ENCODE data around the gene RETNLB. TPM values are rescaled to one million over a fixed set of nuclear protein-coding genes. Genes with fewer than 3 reads are reported as not detected.

RETNLB gene
- total and polyA plus RNA-seq, 2 experiments from 2014 or later, result not detected

GRCh38 chr3:108755686-108756085 is 1.5 kb downstream of the RETNLB start:
- Histone ChIP-seq H3K79me2 (ENCODE audit: insufficient read depth) (no peaks in the 10 kb centered on the region), H3K9me3 (ENCODE audit: low read depth) (no peaks in the 10 kb centered on the region), H3K9me2 (ENCODE audit: insufficient read depth) (no peaks in the 10 kb centered on the region), H3F3A (ENCODE audit: insufficient read depth) (no peaks in the 10 kb centered on the region), H3K4me2 (ENCODE audit: unreplicated experiment) (no peak overlapping the region), H3K4me3 (no peak overlapping the region), H3K27me3 (replicated peaks; ENCODE audit: insufficient read depth) (no peaks in the 10 kb centered on the region), H2AFZ (no peak overlapping the region), H3K9ac (no peak overlapping the region), H3K4me1 (ENCODE audit: insufficient read depth) (no peaks in the 10 kb centered on the region), H3K27ac (no peak overlapping the region), H3K36me3 (ENCODE audit: low read depth) (no peaks in the 10 kb centered on the region), H4K20me1 (ENCODE audit: insufficient read depth) (no peaks in the 10 kb centered on the region)
- WGBS, 2 experiments (ENCODE audit: low coverage in 1 of 2, low lambda C conversion rate in 2 of 2, missing lambda C conversion rate in 2 of 2), result 10 to 11% methylated on average over 5 of the region's 5 CpGs
- no peak for TF ChIP-seq EZH2phosphoT487 (IDR thresholded peaks at IDR 0.05; ENCODE audit: insufficient read depth, low read depth)
- TF ChIP-seq EZH2 (IDR thresholded peaks at IDR 0.05; ENCODE audit: insufficient read depth, poor library complexity, severe bottlenecking), result no peak
- in situ Hi-C loops (cut with MboI), result no loop called here
- no peak for DNase-seq

- DNase-seq, result no peak
- 11 to 24% methylated on average over 5 of the region's 5 CpGs for WGBS, 2 experiments (ENCODE audit: low coverage in 1 of 2, low lambda C conversion rate in 2 of 2, missing lambda C conversion rate in 2 of 2)
- TF ChIP-seq EZH2phosphoT487 (IDR thresholded peaks at IDR 0.05; ENCODE audit: insufficient read depth, low read depth), result no peak
- no peak for TF ChIP-seq EZH2 (IDR thresholded peaks at IDR 0.05; ENCODE audit: insufficient read depth, poor library complexity, severe bottlenecking)
- Histone ChIP-seq H4K20me1 (ENCODE audit: insufficient read depth) (no peaks in the 10 kb centered on the region), H3K9ac (no peak overlapping the region), H3K27me3 (replicated peaks; ENCODE audit: insufficient read depth) (no peaks in the 10 kb centered on the region), H3K36me3 (ENCODE audit: low read depth) (no peaks in the 10 kb centered on the region), H3K9me2 (ENCODE audit: insufficient read depth) (no peaks in the 10 kb centered on the region), H3K4me3 (no peak overlapping the region), H2AFZ (no peak overlapping the region), H3K4me2 (ENCODE audit: unreplicated experiment) (no peak overlapping the region), H3K79me2 (ENCODE audit: insufficient read depth) (no peaks in the 10 kb centered on the region), H3K9me3 (ENCODE audit: low read depth) (no peaks in the 10 kb centered on the region), H3K27ac (no peak overlapping the region), H3K4me1 (ENCODE audit: insufficient read depth) (no peaks in the 10 kb centered on the region), H3F3A (ENCODE audit: insufficient read depth) (no peaks in the 10 kb centered on the region)
- in situ Hi-C loops (cut with MboI), result no loop called here
These were observed 12.4 kb downstream of the RETNLB start for GRCh38 chr3:108744762-108745161.

GRCh38 chr3:108742929-108743328 is 14.3 kb downstream of the RETNLB start:
- Histone ChIP-seq H3K9me3 (ENCODE audit: low read depth) (no peaks in the 10 kb centered on the region), H3K9me2 (ENCODE audit: insufficient read depth) (no peaks in the 10 kb centered on the region), H3K36me3 (ENCODE audit: low read depth) (no peaks in the 10 kb centered on the region), H3K79me2 (ENCODE audit: insufficient read depth) (no peaks in the 10 kb centered on the region), H4K20me1 (ENCODE audit: insufficient read depth) (no peaks in the 10 kb centered on the region), H3K27me3 (replicated peaks; ENCODE audit: insufficient read depth) (no peaks in the 10 kb centered on the region), H3K4me3 (no peak overlapping the region), H3F3A (ENCODE audit: insufficient read depth) (no peaks in the 10 kb centered on the region), H3K4me2 (ENCODE audit: unreplicated experiment) (no peak overlapping the region), H3K9ac (no peak overlapping the region), H2AFZ (no peak overlapping the region), H3K4me1 (ENCODE audit: insufficient read depth) (no peaks in the 10 kb centered on the region), H3K27ac (no peak overlapping the region)
- WGBS, 2 experiments (ENCODE audit: low coverage in 1 of 2, low lambda C conversion rate in 2 of 2, missing lambda C conversion rate in 2 of 2), result 21 to 33% methylated on average over 1 of the region's 1 CpG
- no peak for DNase-seq
- in situ Hi-C loops (cut with MboI), result no loop called here
- no peak for TF ChIP-seq EZH2 (IDR thresholded peaks at IDR 0.05; ENCODE audit: insufficient read depth, poor library complexity, severe bottlenecking)
- TF ChIP-seq EZH2phosphoT487 (IDR thresholded peaks at IDR 0.05; ENCODE audit: insufficient read depth, low read depth), result no peak

- Histone ChIP-seq H4K20me1 (ENCODE audit: insufficient read depth) (no peaks in the 10 kb centered on the region), H3K4me1 (ENCODE audit: insufficient read depth) (no peaks in the 10 kb centered on the region), H3K27me3 (replicated peaks; ENCODE audit: insufficient read depth) (no peaks in the 10 kb centered on the region; the same call in 1 of the 2 replicates), H3K4me2 (ENCODE audit: unreplicated experiment) (no peak overlapping the region), H3K27ac (no peak overlapping the region), H3K9ac (no peak overlapping the region), H2AFZ (no peak overlapping the region), H3K36me3 (ENCODE audit: low read depth) (no peaks in the 10 kb centered on the region), H3K79me2 (ENCODE audit: insufficient read depth) (no peaks in the 10 kb centered on the region), H3K4me3 (no peak overlapping the region), H3F3A (ENCODE audit: insufficient read depth) (no peaks in the 10 kb centered on the region), H3K9me3 (ENCODE audit: low read depth) (no peaks in the 10 kb centered on the region), H3K9me2 (ENCODE audit: insufficient read depth) (no peaks in the 10 kb centered on the region)
- 18 to 21% methylated on average over 6 of the region's 6 CpGs for WGBS, 2 experiments (ENCODE audit: low coverage in 1 of 2, low lambda C conversion rate in 2 of 2, missing lambda C conversion rate in 2 of 2)
- DNase-seq, result no peak
- in situ Hi-C loops (cut with MboI), result no loop called here
- TF ChIP-seq EZH2phosphoT487 (IDR thresholded peaks at IDR 0.05; ENCODE audit: insufficient read depth, low read depth), result no peak
These were observed 20.4 kb downstream of the RETNLB start for GRCh38 chr3:108736821-108737220.

GRCh38 chr3:108728934-108729333 is 28.3 kb downstream of the RETNLB start:
- no peak overlapping the region for H2AFZ ChIP-seq
- no peaks in the 10 kb centered on the region for H3K4me1 ChIP-seq (ENCODE audit: insufficient read depth)
- H3K9me3 ChIP-seq (ENCODE audit: low read depth), result no peaks in the 10 kb centered on the region
- no peaks in the 10 kb centered on the region for H3K36me3 ChIP-seq (ENCODE audit: low read depth)
- in situ Hi-C loops (cut with MboI), result no loop called here
- H3K27me3 ChIP-seq (replicated peaks; ENCODE audit: insufficient read depth), result no peaks in the 10 kb centered on the region; the same call in 1 of the 2 replicates
- TF ChIP-seq EZH2phosphoT487 (IDR thresholded peaks at IDR 0.05; ENCODE audit: insufficient read depth, low read depth), result no peak
- TF ChIP-seq EZH2 (IDR thresholded peaks at IDR 0.05; ENCODE audit: insufficient read depth, poor library complexity, severe bottlenecking), result no peak
- H4K20me1 ChIP-seq (ENCODE audit: insufficient read depth), result no peaks in the 10 kb centered on the region
- no peak overlapping the region for H3K4me3 ChIP-seq
- H3F3A ChIP-seq (ENCODE audit: insufficient read depth), result no peaks in the 10 kb centered on the region
- H3K27ac ChIP-seq, result no peak overlapping the region
- 3 to 14% methylated on average over 1 of the region's 1 CpG for WGBS, 2 experiments (ENCODE audit: low coverage in 1 of 2, low lambda C conversion rate in 2 of 2, missing lambda C conversion rate in 2 of 2)
- DNase-seq, result no peak
- no peaks in the 10 kb centered on the region for H3K9me2 ChIP-seq (ENCODE audit: insufficient read depth)
- H3K79me2 ChIP-seq (ENCODE audit: insufficient read depth), result no peaks in the 10 kb centered on the region
- no peak overlapping the region for H3K4me2 ChIP-seq (ENCODE audit: unreplicated experiment)
- no peak overlapping the region for H3K9ac ChIP-seq
